ENCODE results near the gene PNMA8C.
"Not testable (repeated sequence)": the region's sequence is repeated elsewhere in the genome, so short reads cannot be mapped to it uniquely, and the experiment has no call there.

The PNMA8C gene

DNA sequence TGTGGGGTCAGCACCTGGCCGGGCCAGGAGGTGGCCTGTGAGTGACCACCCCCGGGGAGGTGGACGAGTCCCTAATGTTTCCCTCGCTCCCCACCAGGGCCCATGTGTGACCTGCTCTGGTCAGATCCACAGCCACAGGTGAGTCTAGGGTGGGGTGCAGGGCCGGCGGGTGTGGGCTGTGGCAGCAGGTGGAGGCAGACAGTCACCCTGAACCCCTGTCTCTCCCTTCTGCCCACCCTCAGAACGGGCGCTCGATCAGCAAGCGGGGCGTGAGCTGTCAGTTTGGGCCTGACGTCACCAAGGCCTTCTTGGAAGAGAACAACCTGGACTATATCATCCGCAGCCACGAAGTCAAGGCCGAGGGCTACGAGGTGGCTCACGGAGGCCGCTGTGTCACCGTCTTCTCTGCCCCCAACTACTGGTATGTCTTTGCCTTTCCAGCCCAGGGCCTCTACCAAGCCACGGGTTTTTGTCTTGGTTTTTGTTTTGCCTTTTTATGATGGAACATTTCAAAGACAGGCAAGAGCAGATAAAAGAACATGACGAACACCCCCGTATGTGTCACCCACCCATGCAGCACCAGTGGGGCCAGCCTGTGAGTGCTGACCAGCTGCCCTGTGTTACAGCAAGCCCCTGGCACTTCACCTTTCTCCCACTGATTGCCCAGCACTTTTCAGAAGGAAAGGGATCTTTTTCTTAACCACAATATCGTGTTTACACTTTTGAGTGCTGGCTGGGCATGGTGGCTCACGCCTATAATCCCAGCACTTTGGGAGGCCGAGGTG, 40.2 kb downstream of the PNMA8C start:
- DNase-seq = no peak

DNA sequence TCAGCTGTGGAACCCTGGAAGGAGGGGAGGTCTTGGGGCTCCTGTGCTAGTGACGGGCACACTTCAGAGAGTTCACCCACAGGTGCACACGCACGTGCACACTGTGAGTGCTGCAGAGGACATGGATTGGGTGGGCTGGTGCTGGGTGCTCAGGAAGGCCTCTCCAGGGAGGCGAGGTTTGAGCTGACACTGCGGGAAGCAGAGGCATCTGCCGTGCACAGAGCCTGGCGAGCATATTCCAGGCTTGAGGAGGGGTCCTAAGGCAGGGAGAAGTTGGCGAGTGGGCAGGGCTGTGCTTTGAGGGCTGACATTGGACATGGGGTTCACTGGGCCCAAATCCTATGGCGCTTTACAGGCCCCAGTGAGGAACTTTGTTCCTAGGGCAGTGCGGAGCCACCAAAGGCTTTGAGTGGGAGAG, 41.0 kb downstream of the PNMA8C start:
- no peak for DNase-seq

DNA sequence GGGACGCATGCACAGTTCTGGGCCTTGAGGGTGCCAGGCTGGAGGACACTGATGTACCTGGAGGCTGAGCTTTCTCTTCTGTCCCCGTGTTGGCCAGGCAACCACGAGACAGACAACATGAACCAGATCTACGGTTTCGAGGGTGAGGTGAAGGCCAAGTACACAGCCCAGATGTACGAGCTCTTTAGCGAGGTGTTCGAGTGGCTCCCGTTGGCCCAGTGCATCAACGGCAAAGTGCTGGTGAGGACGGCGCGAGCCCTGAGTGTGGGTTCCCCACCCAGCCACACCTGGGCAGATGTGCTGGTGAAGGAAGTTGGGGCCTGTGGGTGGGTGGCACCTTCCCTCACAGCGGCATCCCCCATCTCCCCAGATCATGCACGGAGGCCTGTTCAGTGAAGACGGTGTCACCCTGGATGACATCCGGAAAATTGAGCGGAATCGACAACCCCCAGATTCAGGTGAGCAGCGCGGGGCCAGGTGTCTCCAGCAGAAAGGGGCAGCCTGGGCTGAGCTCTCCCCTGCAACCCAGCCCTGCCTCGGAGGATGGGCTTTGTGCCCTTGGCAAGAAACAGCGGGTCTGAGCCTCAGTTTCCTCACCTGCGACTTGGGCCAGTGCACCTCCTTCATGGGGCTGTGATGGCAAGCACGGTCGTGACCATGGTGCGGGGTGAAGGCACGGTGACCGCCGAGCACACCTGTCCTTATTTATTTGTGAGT, 41.6 kb downstream of the PNMA8C start:
- DNase-seq = no peak

DNA sequence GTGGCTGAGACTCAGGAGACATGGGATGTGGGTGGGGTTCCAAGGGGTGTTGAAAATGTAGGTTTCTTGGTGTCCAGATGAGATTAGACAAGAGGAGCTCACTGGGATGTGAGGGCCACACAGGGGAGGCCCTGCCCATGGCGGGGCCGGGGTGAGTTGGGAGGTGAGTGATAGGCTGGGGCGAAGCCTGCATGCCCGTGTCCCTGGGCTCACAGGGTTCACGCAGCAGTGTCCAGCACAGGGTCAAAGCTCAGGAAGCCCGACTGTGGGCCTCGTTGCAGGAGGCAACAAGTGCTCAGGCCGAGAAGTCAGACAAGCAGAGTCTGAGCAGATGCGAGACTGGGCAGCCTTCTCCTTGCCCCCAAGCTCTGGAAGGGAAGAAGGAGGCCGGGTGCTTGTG, 42.6 kb downstream of the PNMA8C start:
- no peak for DNase-seq

DNA sequence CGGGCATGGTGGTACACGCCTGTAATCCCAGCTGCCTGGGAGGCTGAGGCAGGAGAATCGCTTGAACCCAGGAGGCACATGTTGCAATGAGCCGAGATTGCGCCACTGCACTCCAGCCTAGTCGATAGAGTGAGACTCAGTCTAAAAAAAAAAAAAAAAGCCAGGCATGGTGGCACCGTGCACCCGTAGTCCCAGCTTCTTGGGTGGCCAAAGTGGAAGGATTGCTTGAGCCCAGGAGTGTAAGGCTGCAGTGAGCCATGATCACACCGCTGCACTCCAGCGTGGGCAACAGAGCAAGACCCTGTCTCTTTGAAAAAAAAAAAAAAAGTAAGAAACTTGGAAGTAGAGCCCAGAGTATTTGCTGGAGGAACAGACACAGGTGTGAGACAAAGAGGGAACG, 43.1 kb downstream of the PNMA8C start:
- no peak for DNase-seq

DNA sequence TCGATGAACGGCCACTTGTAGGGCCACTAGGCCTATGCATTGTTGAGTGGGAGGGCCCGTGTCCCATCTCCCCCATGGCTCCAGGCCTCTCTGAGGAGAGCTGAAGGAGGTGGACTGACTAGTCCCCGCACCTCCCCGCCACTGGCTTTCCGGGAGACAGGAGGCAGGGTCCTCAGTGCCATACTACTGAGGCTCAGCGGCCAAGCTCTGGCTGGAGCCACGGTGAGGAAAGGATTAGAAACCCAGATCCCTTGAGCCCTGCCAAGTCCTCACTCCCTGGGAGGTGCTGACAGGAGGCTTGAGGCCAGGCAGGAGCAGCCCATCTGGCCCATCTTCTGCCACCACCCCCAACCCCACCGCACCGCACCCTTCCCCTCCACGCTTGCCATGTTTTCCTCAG, 44.3 kb downstream of the PNMA8C start:
- no peak for DNase-seq

DNA sequence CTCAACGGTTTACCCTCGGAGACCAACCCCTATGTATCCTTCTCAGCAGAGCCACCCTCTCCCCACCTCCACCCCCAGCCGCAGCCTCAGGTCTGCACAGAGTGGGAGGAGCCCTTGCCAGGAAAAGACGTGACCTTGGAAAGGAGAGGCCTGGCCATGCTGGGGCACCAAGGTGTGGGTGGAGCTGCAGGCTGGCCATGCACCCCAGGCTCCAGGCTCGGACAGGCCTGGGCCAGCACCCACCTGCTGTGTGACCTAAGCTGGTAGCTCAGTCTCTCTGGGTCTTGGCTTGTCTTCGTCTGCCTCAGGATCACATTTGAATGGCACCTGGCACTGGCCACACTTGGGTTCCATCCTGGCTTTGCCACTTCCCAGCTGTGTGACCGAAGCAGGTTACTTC, 44.9 kb downstream of the PNMA8C start:
- DNase-seq = no peak

DNA sequence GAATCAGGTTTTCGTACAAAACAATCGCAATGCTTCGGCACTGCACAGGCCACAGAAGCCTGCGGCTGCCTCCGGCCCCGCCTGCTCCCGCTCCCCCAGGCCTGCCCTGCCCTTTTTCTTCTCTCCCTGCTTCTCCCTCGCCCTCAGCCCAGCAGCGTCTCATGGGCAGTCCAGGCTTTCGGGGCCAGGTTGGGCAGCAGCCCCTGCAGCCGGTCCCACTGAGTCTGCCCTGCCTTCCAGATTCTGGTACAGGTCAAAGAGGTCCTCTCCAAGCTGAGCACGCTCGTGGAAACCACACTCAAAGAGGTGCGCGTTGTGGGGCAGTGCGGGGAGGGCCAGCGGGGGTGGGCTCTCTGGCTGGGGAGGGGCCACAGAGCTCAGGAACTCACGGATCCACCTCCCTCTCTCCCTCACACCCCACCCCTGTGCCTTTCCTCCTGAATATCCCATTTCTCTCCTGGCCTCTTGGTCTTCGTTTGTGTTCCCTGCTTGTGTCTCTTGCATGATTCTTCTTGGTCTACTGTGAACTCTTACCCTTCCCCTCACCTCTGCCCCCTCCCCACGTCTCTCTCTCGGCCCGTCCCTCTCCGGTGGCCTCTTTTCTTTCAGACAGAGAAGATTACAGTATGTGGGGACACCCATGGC, 45.4 kb downstream of the PNMA8C start:
- DNase-seq = no peak

DNA sequence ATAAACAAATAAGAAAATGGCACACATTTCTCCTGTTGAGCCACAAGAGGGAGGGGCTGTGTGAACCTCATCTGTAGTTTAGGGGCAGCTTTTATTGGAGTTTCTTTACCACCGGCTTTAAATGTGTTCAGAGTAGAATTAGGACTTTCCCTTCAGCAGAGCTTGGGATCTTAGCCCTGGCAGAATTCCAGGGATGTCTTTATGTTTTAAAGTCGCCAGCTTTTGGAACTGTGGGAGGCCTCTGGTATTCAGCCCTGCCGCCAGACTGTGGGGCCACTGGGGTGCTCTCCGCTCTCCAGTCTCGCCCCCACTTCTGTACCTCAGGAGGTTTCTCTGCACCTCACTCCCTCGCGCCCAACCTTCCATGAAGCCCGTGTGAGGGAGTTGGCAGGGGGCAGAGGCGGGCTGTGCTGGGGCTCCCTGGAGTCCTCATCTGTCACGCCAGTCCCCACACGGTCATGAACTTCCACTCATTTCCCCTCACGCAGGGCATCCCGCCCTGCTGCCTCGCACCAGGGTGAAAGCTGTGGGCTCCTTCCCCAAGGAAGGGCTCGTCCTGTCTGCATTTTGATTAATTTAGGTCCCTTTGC, 46.9 kb downstream of the PNMA8C start:
- DNase-seq = no peak

DNA sequence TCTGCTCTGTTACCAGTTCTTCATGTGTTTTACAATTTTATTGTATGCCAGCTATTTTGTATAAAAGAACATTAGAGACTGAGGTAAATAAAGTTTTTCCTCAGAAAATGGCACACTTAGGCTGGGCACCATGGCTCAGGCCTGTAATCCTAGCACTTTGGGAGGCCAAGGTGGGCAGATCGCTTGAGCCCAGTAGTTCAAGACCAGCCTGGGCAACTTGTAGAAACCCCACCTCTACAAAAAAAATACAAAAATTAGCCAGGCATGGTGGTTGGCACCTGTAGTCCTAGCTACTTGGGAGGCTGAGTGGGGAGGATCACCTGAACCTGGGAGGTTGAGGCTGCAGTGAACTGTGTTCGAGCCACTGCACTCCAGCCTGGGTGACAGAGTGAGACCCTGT, 47.4 kb downstream of the PNMA8C start:
- DNase-seq = no peak

DNA sequence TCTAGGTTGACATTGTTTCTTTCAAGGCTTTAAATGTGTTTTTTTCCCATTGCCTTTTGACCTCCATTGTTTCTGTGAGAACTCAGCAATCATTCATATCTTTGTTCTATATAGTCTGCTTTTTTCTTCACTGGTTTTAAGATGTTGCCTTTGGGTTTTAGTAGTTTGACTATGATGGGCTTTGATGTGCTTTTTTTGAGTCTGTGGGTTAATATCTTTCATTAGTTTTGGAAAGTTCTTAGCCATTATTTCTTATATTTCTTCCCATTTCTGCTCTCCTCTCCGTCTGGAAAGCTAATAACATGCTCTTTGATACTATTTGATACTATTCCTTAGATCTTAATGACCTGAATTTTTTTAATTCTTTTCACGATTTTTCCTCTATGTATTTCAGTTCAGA, 48.0 kb downstream of the PNMA8C start:
- DNase-seq = no peak

DNA sequence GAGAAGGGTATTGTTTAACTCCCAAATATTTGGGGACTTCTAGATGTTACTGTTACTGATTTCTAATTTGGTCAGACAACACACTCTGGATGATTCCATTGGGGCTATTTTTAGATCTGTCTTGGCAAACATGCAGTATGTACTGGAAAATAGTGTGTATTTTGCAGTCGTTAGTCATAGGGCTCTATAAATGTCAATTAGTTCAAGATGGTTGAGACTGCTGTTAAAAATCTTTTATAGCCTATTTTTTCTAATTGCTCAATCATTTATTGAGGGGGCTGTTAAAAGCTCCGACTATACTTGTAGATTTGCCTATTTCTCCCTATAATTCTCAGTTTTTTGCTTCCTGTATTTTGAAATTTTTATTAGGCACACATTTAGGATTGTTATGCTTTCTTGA, 50.5 kb downstream of the PNMA8C start:
- DNase-seq = no peak

DNA sequence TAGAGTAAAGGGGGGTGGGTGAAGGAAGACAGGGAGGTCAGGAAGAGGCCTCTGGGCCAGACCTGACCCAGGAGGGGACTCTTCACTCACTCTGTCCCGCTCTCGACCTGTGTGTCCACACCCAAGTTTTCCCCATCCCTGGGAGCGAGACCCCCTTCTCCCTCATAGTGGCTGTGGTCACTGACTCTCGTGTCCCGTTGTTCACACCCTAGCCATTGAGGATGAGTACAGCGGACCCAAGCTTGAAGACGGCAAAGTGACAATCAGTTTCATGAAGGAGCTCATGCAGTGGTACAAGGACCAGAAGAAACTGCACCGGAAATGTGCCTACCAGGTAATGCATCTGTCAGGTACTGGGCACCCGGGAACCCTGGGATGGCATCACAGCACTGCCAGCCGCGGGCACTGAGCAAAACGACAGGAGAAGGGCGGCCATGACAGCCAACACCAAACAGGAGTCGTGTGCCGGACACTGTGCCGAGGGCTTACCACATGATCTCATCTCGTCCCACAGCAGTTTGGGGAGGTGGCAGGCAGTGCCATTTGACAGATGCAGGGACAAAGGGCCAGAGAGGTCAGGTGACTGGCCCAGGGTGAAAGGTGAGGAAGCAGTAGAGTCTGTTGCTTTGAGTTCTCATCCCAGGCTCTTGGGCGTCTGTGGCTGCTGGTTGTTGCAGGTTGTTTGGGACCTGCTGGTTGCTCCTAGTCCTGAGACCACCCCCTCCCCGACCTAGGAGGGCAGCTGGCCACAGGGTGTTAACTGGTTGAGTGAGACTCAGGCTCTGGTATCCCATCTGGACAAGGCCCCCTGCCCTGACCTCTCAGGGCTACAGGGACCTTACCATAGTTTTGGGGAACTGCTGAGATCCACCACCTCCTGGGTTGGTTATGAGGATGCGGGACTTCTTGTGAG, 52.2 kb downstream of the PNMA8C start:
- DNase-seq = no peak

DNA sequence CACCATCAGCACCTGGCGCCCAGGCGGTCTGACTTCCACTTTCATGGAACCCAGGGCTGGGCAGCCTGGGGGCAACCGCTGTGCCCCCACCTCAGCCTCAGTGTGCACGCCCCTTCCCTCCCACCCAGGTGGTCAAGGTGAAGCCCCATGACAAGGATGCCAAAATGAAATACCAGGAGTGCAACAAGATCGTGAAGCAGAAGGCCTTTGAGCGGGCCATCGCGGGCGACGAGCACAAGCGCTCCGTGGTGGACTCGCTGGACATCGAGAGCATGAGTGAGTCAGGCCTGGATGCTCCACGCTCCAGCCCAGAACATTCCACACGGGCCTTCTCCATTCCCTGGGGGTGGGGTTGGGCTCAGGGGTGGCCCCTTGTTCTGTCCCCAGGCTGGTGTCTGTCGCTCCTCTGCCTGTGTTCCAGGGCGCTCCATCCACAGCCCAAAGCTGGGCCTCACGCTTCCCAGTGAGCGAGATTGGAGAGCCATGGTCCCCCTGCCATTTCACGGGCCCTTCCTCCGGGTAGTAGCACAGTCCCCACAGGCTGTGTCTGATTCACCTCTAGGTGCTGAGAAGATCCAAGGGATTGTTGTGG, 53.2 kb downstream of the PNMA8C start:
- DNase-seq = not testable (repeated sequence)
